ENCODE data around the gene CGA.

CGA gene

GRCh38 chr6:87074101-87074621, 20.7 kb downstream of the CGA start:
- Histone ChIP-seq H3K4ac (ENCODE audit: low read length) (no peak overlapping the region), H2BK12ac (ENCODE audit: low read length) (no peak overlapping the region), H3K27ac (replicated peaks; ENCODE audit: low read length) (no peak overlapping the region), H3K18ac (ENCODE audit: low read length) (no peak overlapping the region), H3K36me3 (replicated peaks in 1 of 2; ENCODE audit: control insufficient read depth in 2 of 2, insufficient read depth in 2 of 2, low read length in 2 of 2) (no peaks in the 10 kb centered on the region), H3K4me1 (ENCODE audit: control insufficient read depth in 2 of 2, insufficient read depth in 1 of 2, low read depth in 1 of 2, low read length in 2 of 2) (peaks cover 0 to under 1% of the 10 kb centered on the region in 2 donors), H3K27me3 (ENCODE audit: control insufficient read depth in 3 of 3, insufficient read depth in 3 of 3, low read depth in 1 of 3, low read length in 3 of 3) (no peaks in the 10 kb centered on the region), H2AK5ac (ENCODE audit: low read depth, low read length) (no peak overlapping the region), H3K79me1 (ENCODE audit: low read depth, low read length) (no peaks in the 10 kb centered on the region), H3K9ac (ENCODE audit: low read depth, low read length, poor library complexity) (no peak overlapping the region), H2AFZ (ENCODE audit: low read length) (no peak overlapping the region), H4K8ac (ENCODE audit: low read depth, low read length) (no peak overlapping the region), H2BK15ac (ENCODE audit: low read length) (no peak overlapping the region), H3K9me3 (replicated peaks in 1 of 2; ENCODE audit: control insufficient read depth in 2 of 2, insufficient read depth in 1 of 2, low read depth in 1 of 2, low read length in 2 of 2) (no peaks in the 10 kb centered on the region), H2BK120ac (ENCODE audit: low read depth, low read length) (no peak overlapping the region), H3K4me2 (ENCODE audit: insufficient read depth, low read length, poor library complexity, severe bottlenecking) (no peak overlapping the region), H2BK5ac (ENCODE audit: low read length) (no peak overlapping the region), H3K23ac (ENCODE audit: low read depth, low read length, poor library complexity) (no peak overlapping the region), H3K14ac (ENCODE audit: low read length) (no peak overlapping the region), H4K91ac (ENCODE audit: low read depth, low read length, poor library complexity) (no peak overlapping the region), H3K4me3 (ENCODE audit: low read length in 2 of 2) (no peak overlapping the region)
- no peak for DNase-seq (ENCODE audit: low spot score)
- WGBS, 2 donors (ENCODE audit: extremely low coverage in 2 of 2, insufficient read length in 2 of 2, insufficient replicate concordance in 1 of 2), result no CpG with 5 or more reads among the region's 4 CpGs

GRCh38 chr6:87071683-87072082, 23.2 kb downstream of the CGA start:
- no peak overlapping the region for H3K27ac ChIP-seq (replicated peaks; ENCODE audit: low read length)
- H3K14ac ChIP-seq (ENCODE audit: low read length), result no peak overlapping the region
- H2AFZ ChIP-seq (ENCODE audit: low read length), result no peak overlapping the region
- no peak overlapping the region for H2BK15ac ChIP-seq (ENCODE audit: low read length)
- DNase-seq (ENCODE audit: low spot score), result no peak
- H3K79me1 ChIP-seq (ENCODE audit: low read depth, low read length), result no peaks in the 10 kb centered on the region
- H3K4ac ChIP-seq (ENCODE audit: low read length), result no peak overlapping the region
- no CpG with 5 or more reads among the region's 3 CpGs for WGBS, 2 donors (ENCODE audit: extremely low coverage in 2 of 2, insufficient read length in 2 of 2, insufficient replicate concordance in 1 of 2)
- H3K9me3 ChIP-seq (replicated peaks in 1 of 2; ENCODE audit: control insufficient read depth in 2 of 2, insufficient read depth in 1 of 2, low read depth in 1 of 2, low read length in 2 of 2), result no peaks in the 10 kb centered on the region
- H4K8ac ChIP-seq (ENCODE audit: low read depth, low read length), result no peak overlapping the region
- no peak overlapping the region for H3K4me2 ChIP-seq (ENCODE audit: insufficient read depth, low read length, poor library complexity, severe bottlenecking)
- H2BK5ac ChIP-seq (ENCODE audit: low read length), result no peak overlapping the region
- no peaks in the 10 kb centered on the region for H3K27me3 ChIP-seq (ENCODE audit: control insufficient read depth in 3 of 3, insufficient read depth in 3 of 3, low read depth in 1 of 3, low read length in 3 of 3)
- peaks cover 6% of the 10 kb centered on the region in 2 donors for H3K4me1 ChIP-seq (ENCODE audit: control insufficient read depth in 2 of 2, insufficient read depth in 1 of 2, low read depth in 1 of 2, low read length in 2 of 2)
- no peak overlapping the region for H3K4me3 ChIP-seq (ENCODE audit: low read length in 2 of 2)
- H3K9ac ChIP-seq (ENCODE audit: low read depth, low read length, poor library complexity), result no peak overlapping the region
- H2BK120ac ChIP-seq (ENCODE audit: low read depth, low read length), result no peak overlapping the region
- H2BK12ac ChIP-seq (ENCODE audit: low read length), result no peak overlapping the region
- H3K18ac ChIP-seq (ENCODE audit: low read length), result no peak overlapping the region
- no peak overlapping the region for H2AK5ac ChIP-seq (ENCODE audit: low read depth, low read length)
- no peak overlapping the region for H4K91ac ChIP-seq (ENCODE audit: low read depth, low read length, poor library complexity)
- no peak overlapping the region for H3K23ac ChIP-seq (ENCODE audit: low read depth, low read length, poor library complexity)
- H3K36me3 ChIP-seq (replicated peaks in 1 of 2; ENCODE audit: control insufficient read depth in 2 of 2, insufficient read depth in 2 of 2, low read length in 2 of 2), result no peaks in the 10 kb centered on the region

- H3K14ac ChIP-seq (ENCODE audit: low read length), result no peak overlapping the region
These were observed 24.2 kb downstream of the CGA start for GRCh38 chr6:87070741-87071140.

GRCh38 chr6:87068795-87069194, 26.1 kb downstream of the CGA start:
- H3K4me3 ChIP-seq (ENCODE audit: low read length in 2 of 2), result no peak overlapping the region
- WGBS, 2 donors (ENCODE audit: extremely low coverage in 2 of 2, insufficient read length in 2 of 2, insufficient replicate concordance in 1 of 2), result no CpG with 5 or more reads among the region's 3 CpGs

More at GRCh38 chr6:87070741-87071140, 24.2 kb downstream of the CGA start:
- H2AK5ac ChIP-seq (ENCODE audit: low read depth, low read length), result no peak overlapping the region
- H2BK120ac ChIP-seq (ENCODE audit: low read depth, low read length), result no peak overlapping the region
- no peak overlapping the region for H3K4ac ChIP-seq (ENCODE audit: low read length)
- no peak overlapping the region for H2AFZ ChIP-seq (ENCODE audit: low read length)
- H3K27ac ChIP-seq (replicated peaks; ENCODE audit: low read length), result no peak overlapping the region
- no peak overlapping the region for H4K91ac ChIP-seq (ENCODE audit: low read depth, low read length, poor library complexity)
- no peak overlapping the region for H4K8ac ChIP-seq (ENCODE audit: low read depth, low read length)
- H3K9me3 ChIP-seq (replicated peaks in 1 of 2; ENCODE audit: control insufficient read depth in 2 of 2, insufficient read depth in 1 of 2, low read depth in 1 of 2, low read length in 2 of 2), result no peaks in the 10 kb centered on the region
- H2BK12ac ChIP-seq (ENCODE audit: low read length), result no peak overlapping the region
- no peak overlapping the region for H2BK15ac ChIP-seq (ENCODE audit: low read length)
- H3K23ac ChIP-seq (ENCODE audit: low read depth, low read length, poor library complexity), result no peak overlapping the region
- H3K27me3 ChIP-seq (ENCODE audit: control insufficient read depth in 3 of 3, insufficient read depth in 3 of 3, low read depth in 1 of 3, low read length in 3 of 3), result no peaks in the 10 kb centered on the region
- H2BK5ac ChIP-seq (ENCODE audit: low read length), result no peak overlapping the region
- no peak overlapping the region for H3K9ac ChIP-seq (ENCODE audit: low read depth, low read length, poor library complexity)
- no peaks in the 10 kb centered on the region for H3K79me1 ChIP-seq (ENCODE audit: low read depth, low read length)
- no peak overlapping the region for H3K4me2 ChIP-seq (ENCODE audit: insufficient read depth, low read length, poor library complexity, severe bottlenecking)
- WGBS, 2 donors (ENCODE audit: extremely low coverage in 2 of 2, insufficient read length in 2 of 2, insufficient replicate concordance in 1 of 2), result no CpG with 5 or more reads among the region's 2 CpGs
- no peak overlapping the region for H3K18ac ChIP-seq (ENCODE audit: low read length)
- H3K4me1 ChIP-seq (ENCODE audit: control insufficient read depth in 2 of 2, insufficient read depth in 1 of 2, low read depth in 1 of 2, low read length in 2 of 2), result peaks cover 6% of the 10 kb centered on the region in 2 donors
- DNase-seq (ENCODE audit: low spot score), result no peak
- H3K4me3 ChIP-seq (ENCODE audit: low read length in 2 of 2), result no peak overlapping the region
- no peaks in the 10 kb centered on the region for H3K36me3 ChIP-seq (replicated peaks in 1 of 2; ENCODE audit: control insufficient read depth in 2 of 2, insufficient read depth in 2 of 2, low read length in 2 of 2)

More at GRCh38 chr6:87068795-87069194, 26.1 kb downstream of the CGA start:
- H3K14ac ChIP-seq (ENCODE audit: low read length), result no peak overlapping the region
- no peaks in the 10 kb centered on the region for H3K36me3 ChIP-seq (replicated peaks in 1 of 2; ENCODE audit: control insufficient read depth in 2 of 2, insufficient read depth in 2 of 2, low read length in 2 of 2)
- H3K79me1 ChIP-seq (ENCODE audit: low read depth, low read length), result no peaks in the 10 kb centered on the region
- H3K4ac ChIP-seq (ENCODE audit: low read length), result no peak overlapping the region
- no peak overlapping the region for H4K8ac ChIP-seq (ENCODE audit: low read depth, low read length)
- no peak overlapping the region for H3K4me2 ChIP-seq (ENCODE audit: insufficient read depth, low read length, poor library complexity, severe bottlenecking)
- no peak overlapping the region for H4K91ac ChIP-seq (ENCODE audit: low read depth, low read length, poor library complexity)
- no peak overlapping the region for H3K27ac ChIP-seq (replicated peaks; ENCODE audit: low read length)
- no peak overlapping the region for H2BK120ac ChIP-seq (ENCODE audit: low read depth, low read length)
- H2AK5ac ChIP-seq (ENCODE audit: low read depth, low read length), result no peak overlapping the region
- no peak overlapping the region for H3K9ac ChIP-seq (ENCODE audit: low read depth, low read length, poor library complexity)
- no peak for DNase-seq (ENCODE audit: low spot score)
- no peaks in the 10 kb centered on the region for H3K27me3 ChIP-seq (ENCODE audit: control insufficient read depth in 3 of 3, insufficient read depth in 3 of 3, low read depth in 1 of 3, low read length in 3 of 3)
- H3K4me1 ChIP-seq (ENCODE audit: control insufficient read depth in 2 of 2, insufficient read depth in 1 of 2, low read depth in 1 of 2, low read length in 2 of 2), result peaks cover 6% of the 10 kb centered on the region in 2 donors
- no peak overlapping the region for H2BK12ac ChIP-seq (ENCODE audit: low read length)
- H2BK15ac ChIP-seq (ENCODE audit: low read length), result no peak overlapping the region
- no peak overlapping the region for H3K18ac ChIP-seq (ENCODE audit: low read length)
- no peak overlapping the region for H2BK5ac ChIP-seq (ENCODE audit: low read length)
- no peak overlapping the region for H3K23ac ChIP-seq (ENCODE audit: low read depth, low read length, poor library complexity)
- no peak overlapping the region for H2AFZ ChIP-seq (ENCODE audit: low read length)
- no peaks in the 10 kb centered on the region for H3K9me3 ChIP-seq (replicated peaks in 1 of 2; ENCODE audit: control insufficient read depth in 2 of 2, insufficient read depth in 1 of 2, low read depth in 1 of 2, low read length in 2 of 2)

All from neuronal stem cell (in vitro differentiated cells).